Bone marrow (tissue), 2 donors: ENCODE data around the gene LMNA.

ENCODE experiments used
- DNase-seq, 2 donors: peaks; one replicate each; lab custom pipeline; 2025; lab: John Stamatoyannopoulos, UW

LMNA gene

DNA sequence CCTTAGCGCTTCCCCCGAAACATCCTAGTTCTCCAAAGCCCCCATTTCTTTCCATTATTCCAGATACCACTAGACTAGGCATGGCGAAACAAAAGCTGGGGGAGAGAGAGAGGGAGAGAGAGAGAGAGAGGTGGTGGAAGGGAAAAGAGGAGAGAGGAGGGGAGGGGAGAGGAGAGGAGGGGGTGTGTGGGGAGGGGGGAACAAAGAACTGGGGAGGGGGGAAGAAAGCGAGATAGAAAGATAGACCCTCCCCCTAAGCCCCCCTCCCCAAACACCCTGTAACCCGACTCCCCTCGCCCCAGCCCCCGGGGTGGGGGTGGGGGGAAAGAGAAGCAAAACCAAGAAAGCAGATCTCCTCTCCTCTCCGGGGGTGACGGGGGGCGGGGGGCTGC is 32.6 kb upstream of the LMNA start:
- no peak for DNase-seq

DNA sequence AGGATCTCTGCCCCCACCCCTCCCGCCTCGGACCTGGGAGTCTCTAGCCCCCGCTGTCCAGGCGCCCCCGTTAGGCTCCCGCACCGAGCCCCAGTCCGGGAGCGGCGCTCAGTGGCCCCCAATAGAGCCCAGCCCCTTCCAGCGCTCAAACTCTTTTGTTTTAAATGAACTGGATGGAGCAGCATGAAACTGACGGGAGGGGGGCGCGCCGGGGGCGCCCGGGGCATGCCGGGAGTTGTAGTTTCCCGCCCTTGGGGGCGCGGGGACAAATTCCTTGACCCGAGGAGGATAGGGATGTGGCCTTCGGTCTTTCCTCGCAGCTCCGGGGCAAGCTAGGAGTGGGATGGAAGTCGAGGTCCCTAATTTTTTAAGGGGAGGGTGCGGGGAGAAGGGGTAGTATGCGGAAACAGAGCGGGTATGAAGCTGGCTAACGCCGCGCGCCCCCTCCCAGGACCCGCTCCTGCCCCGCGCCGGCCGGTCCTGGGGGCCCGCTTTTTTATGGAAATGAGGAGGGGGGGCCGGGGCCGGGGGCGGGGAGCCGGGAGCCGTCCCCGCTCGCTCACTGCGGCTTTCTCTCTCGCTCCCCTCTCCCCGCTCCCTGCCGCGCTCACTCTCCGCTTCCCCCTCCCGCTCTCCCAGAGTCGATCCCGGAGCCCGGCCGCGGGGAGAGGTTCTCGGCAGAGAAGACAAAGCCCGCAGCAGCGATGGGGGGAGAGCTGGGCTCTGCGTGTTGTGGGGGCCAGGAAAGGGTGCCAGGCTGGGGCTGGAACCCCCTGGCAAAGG is 32.0 kb upstream of the LMNA start, which contains the start of gene MEX3A:
MEX3A (minus strand) TSS at position 157 of the 783 bp plus-strand sequence. CDS start 467 bp downstream, outside the sequence.
- peak in 1 of 2 donors; percentile 37 for DNase-seq

DNA sequence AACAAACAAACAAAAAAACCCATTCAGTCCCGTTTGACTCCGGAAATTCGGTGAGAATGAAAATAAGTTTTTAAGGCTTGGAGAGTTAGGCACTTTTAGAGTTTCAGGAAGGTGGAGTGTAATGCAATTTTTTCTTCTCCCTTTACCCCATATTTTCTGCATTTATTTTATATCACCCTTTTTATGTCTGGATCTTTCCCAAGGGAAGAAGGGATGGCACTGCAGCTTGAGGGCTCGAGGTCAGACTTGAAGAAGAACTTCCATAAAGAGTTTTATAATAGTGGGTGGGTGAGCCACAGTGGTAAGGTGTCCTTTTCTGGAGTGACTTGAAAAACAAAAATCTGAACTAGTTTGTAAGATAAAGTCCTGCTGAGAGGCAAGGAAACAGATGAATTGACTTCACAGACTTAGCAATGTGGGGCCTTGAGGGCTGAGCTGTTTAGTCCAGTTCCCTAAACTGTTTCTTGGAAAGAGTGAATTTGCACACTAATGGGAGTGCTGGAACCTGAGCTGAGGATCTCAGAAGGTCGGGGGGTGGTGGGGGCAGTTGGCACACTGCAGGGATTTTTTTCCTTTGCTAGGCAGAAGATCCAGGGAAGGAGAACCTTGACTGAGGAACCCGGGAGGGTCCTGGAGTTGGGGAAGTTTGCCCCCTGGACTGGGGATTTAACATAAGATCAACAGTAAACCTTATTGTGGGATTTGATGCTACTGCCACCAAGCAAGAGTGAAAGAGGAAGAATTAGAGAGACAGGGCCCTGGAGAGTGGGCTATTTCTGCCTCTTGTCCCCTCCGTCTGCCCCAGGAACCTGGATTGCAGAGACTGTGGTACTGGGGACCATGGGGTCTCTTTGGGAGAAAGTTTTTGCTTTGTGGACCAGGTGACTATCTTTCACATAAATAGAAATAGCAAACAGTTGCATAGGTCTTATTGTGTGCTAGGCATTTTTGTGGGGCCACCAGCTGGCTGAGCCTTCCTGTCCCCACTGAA is 30.4 kb upstream of the LMNA start:
- DNase-seq = no peak

DNA sequence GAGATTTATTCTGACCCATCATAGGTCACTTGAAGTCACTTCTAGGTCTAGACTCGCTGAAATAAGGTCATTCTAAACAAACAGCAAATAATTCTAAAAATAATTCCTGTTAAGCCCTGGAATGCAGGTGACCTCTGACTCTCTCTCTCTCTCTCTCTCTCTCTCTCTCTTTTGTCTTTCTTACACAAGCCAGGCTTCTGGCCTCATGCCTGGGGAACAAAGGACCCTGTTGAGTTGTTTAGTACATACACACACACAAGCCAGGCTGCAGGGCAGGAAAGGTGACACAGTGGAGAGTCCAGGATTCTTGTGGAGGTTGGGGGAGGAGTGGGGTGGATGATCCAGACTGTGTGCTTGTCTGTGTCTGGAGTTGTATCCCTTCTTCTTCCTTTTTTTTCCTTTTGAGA is 28.3 kb upstream of the LMNA start:
- DNase-seq = no peak

DNA sequence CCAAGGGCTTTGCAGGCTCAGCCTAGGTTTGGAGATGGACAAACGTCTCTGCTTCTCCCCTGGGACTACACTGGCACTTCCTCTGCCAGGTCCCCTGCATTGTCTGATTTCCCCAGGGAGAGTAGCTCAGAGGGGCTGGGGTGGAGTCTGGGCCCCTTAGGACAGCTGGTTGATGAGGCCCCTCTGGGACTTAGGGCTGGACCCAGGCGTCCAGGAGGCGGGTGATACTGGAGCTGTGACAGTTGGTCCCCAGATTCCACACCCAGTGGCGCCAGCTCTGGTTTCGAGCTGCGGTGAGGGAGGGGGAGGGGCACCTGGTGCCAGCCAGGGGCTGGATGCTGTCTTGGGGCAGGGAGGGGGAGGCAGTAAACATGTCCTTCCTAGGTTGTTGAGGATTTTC is 24.8 kb upstream of the LMNA start:
- DNase-seq = no peak

DNA sequence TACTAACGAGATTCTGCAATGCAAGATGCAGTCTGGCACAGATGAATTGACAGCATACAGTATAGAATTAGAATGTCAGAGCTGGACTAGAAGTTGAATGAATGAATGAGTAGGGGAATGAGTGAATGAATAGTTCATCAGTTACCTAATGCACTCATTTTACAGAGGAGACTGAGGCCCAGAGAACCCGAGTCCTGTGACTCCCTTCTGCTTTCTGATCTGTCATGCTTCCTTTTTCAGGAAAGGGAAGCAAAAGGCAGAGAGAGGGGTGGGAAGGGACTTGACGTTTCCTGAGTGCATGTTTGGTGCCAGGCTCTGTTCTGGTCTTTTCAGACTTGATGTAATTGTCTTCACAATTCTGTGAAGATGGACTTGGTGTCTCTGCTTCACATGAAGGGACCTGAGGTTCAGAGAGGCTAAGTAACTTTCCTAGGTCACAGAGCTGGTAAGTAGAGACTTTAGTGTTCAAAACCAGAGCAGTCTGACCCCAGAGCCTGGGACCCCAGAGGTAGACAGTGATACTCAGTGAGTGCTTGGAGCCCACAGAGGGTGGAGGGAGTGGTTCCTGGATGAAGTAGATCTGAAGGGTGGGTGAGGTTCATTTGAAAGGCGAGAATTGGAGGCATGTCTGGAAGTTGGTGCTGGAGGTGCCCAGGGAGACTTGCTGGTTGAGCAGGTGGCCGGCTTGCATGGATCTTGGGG is 24.2 kb upstream of the LMNA start:
- peak; percentile 26 to 51 for DNase-seq

DNA sequence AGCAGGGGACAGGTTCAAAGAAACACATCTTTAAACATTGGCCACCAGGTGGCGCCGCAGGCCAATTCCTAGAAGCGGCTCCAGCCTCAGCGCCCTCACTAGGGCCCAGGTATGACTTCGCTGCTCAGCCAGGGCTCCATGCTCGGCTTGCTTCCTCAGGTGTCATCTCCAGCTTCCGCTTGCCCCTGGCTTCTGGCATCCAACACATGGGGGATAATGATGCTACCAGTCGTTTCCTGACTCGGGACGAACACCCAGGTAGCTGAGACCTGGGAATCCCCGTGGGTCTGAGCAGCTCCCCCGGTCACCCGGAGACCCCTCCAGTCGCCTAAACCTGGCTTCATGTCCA is 23.7 kb upstream of the LMNA start:
- peak in 1 of 2 donors; percentile 44 for DNase-seq

DNA sequence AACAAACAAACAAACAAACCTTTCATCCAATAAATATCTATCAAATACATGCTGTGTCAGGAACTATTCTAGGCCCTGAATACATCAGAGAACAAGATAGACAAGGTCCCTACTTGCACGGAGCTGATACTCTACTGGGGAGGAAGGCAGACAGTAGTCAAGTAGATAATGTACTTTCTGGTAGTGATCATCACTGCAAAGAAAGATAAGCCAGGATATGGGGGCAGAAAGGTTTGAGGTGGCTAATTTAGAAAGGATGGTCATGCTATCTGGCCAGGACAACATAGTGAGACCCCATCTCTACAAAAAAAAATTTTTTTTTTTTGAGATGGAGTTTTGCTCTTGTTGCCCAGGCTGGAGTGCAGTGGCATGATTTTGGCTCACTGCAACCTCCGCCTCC is 22.9 kb upstream of the LMNA start:
- DNase-seq = no peak

DNA sequence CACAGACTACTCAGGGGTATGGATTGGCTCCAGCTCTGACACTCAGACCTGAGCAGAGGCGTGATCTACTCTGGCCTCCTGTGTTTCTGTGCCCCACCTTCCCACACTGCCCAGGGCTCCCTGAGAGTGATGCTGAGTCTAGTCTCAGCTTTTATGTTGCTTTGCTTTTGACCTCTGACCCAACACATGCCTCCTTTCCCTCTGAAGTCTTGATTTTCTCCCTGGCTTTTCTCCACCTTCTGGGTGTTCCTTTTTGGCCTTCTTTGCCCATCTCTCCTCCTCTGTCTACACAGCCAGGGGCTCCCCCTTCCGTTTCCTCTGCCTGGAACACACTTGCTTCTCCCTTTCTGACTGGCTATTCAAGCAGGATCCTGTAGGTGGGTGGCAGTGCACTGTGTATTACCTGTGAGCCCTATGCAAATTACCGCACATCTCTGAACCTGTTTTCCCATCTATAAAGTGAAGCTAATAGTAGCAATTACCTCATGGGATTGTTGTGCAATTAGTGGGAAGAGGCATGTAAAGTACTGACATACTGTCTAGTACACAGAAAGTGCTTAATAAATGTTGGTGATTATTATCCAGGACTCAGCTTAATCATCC is 18.5 kb upstream of the LMNA start:
- no peak for DNase-seq

DNA sequence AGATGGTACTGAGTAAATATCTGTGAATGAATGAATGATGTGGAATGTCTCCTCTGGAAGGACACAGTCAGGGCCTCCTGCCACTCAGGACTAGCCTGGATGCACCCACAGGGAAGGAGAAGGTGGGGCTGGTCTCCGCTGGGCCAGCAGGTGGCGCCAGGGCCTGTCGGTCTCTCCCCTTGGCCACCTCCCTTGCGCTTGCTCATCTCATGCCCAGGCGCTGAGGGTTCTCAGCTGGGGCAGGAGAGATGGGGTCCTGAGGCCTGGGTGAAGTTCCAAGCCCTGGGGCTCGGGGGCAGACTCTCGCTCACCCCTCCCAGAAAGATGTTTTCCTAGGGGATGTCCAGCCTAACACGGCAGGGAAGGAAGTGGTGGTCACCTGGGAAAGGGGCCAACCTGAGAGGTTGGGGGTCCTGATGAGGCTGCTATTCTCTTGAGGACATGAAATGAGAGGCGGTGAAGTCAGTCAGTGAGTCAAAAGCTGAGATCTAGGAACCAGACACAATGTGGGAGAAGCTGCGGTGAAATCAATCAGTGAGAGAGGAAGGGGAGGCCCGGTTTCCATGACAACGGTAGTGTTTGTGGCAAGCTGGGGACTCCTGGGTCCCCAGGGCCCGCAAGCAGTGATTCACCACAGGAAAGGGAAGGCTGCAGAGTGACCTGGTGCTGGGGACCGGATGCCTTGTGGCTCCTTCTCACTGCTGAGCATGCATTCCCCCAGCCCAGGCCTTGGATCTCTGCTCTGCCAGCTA is 17.7 kb upstream of the LMNA start:
- peak; percentile 76 to 99 for DNase-seq

DNA sequence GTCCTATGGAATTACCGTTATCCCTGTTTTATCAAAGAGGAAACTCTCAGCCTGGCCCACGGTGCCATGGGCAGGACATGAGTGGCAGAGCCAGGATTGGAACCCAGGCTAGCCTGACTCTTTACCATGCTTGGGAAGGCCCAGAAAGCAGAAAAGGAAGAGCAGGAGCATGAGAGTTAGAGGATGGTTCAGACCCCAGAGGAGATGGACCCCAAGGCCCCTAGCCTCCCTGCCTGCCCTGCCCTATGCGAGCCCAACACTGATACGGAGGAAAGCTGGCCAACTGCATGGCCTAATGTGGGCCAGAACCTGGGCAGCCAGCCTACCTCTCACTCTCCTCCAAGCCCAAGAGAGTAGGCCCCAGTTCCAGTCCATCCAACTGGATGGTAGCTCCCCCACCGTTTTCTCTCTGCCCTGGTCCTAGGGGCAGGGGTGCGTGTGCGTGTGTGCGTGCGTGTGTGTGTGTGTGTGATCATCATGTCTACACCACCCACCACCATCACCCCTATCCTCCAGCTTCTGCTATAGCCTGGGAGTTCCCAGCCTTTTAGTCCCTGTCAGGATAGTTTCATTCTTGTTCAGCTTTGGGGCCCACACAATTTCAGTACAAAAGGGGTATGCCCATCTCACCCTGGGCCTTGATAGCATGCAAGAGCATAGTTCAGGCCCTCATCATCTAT is 16.9 kb upstream of the LMNA start:
- DNase-seq = no peak

DNA sequence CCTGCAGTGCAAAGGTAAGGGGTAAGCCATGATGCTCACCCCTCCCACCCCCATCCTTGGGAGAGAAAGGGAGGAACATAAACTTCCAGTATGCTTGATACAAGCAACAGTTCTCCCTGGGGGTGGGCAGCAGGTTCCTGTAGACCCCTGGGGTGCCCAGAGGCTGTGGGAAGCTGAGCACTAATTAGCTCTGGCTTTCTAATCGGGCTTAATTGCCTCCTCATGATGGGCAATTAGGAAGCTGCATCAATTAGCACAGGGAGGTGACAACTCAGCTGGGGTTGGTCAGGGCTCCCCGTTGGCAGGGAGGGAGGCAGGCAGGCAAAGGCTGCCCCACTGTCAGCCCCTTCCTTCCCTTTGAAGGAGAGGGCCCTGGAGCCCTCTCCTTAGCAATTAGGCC is 15.7 kb upstream of the LMNA start:
- DNase-seq = no peak

DNA sequence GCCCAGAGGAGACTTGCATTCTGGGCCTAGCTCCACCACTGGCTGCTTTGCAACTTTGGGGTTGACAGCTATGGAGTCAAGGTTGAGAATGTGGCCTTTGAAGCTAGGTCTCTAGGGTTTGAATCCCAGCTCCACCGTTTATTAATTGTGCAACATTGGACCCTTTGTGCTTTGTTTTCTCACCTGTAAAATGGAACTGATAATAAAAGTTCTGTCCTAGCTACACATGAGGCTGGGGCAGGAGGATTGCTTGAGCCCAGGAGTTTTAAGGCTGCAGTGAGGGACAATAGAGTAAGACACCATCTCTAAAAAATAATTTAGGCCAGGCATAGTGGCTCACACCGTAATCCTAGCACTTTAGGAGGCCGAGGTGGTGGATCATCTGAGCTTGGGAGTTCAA is 15.2 kb upstream of the LMNA start:
- DNase-seq = no peak

DNA sequence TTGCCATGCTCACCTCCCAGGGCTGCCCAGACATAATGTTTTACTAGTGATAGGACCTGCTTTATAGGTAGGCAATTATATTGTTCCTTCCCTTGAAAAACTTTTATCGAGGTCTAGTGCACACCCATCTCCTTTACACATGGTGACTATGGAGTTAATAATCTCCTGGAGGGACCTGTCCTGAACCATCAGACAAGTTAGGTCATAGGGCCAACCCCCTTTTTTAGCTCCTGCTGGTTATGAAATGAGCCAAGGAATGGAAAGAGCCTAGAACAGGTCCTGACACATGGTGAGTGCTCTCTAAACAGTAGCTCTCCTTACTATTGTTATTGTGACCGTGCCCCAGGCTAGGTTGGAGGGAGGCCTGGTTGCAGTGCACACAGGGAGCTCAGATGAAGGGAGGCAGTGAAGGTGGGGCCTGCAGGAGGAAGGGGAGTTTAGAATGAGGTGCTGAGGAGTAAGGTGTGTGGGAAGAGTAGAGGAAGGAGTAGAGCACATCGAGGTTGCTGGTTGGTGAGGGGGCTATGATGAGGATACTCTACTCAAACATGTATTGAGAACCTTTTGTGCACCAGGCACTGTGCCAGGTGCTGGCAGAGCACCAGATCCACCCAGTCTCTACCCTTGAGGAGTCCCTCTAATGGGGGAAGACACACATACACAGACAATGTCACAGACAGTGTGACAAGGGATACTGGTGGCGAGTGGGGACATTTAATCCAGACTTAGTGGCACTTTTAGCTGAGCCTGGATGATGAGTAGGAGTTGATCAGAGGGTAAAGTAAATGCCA is 14.1 kb upstream of the LMNA start:
- DNase-seq = no peak

DNA sequence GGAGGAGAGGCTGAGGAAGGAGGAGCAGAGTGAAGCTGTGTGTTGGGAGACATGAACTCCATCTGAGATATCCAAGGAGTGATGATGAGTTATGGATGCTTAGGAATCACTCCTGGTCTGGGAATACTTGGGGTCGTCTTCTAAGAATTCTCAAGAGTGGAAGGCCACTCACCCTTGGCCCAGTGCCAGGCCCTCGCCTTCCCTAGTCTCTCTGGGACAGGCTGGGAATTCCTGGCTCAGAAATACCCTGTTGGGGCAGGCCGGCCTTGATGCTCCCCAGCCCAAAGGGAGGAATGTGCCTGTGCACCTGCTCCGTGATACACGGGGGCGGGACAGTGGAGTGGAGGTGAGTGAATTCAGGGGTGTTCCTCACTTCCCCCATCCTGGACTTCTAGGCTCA is 12.6 kb upstream of the LMNA start:
- no peak for DNase-seq

DNA sequence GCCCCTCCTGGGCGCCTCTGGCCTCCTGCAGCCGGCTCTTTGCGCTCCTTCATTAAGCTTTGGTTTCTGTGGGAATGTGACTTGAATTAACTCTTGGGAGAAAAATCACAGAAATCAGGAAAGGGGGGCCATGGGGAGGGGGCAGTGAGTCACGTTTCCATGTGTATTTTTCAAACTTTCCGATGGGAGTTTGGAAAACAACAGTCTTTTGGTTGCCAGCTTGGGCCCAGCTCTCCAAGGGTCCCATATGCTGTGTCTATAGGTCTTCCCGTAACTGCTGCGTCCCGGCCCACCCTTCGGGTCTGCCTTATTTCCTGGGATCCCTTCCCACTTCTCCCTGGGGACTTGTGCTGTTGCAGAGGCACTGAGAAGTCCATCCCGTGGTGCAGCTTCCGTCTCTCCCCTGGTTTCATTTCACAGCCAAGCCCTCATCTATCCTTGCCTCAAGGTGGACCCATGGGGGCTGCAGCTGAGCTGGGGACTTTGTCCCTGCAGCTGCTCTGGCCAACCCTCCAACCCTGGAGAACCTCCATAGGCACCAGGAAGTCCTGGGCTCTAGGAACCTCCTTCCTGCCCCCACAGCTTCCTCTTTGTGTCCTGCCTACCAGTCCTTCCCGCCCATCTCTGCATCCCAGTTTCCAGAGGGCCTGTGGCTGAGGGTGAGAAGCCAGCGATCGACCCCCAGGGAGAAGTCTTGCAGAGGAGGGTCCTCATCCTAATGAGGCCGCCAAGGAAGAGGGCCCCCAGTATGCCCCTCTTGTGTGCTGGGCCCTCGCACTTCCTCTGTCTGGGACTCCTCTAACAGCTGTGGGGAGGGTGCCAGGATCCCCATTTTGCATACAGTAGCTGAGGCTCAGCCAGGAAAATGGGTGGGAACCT is 11.6 kb upstream of the LMNA start:
- DNase-seq = peak in 1 of 2 donors; percentile 56

DNA sequence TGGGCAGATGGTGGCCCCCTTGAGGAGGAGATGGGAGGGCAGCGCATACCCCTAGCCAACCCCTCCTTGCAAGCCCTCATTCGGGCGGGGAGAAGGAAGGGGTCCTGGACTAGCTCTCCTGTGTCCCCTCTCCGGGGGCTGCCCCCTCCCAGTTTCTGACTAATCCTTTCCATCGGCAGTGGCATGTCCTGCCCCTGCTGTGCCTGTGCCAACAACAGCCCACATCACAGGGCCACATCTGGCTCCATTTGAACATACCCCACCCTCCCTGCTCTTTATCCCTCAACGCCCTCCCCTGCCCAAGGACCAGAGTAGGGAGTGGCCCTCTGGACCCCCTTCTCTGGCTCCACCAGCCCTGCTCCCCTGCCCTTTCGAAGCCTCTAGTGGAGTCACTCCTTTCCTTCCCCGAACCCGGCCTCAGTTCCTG is 11.0 kb upstream of the LMNA start:
- DNase-seq = peak in 1 of 2 donors; percentile 27

DNA sequence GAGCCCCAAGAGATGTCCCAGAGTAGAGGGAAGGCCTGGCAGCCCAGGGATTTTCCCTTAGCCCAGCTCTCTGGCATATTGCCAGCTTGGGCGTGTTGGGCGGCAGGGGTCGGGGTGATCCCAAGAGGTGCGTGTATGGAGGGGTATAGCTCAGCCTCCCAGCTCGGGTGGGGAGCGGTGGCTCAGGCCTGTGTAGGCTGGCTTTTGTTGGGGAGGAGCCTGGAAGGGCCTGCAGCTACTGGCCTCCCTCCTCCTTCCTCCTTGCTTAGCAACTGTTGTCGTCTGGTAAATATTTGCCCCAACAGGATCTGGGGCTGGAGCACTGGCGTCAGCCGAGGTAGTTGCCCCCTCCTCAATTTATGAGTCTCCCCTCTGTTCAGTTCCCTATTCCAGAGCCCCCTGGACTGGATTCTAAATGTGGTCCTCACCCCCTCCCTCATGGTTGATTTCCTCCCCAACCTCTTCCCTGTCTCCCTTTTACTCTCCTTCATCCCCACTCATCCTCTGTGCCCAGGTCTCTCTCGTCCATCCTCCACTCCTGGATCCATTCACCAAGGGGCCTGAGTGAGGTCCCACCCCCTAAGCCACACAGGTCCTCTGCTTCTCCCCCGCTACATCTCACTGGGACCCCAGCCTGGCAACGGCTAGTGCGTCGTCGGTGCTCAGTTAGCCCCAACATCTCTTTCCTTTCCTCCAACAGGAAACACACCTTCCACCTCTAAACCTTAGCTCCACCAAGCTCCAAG is 10.3 kb upstream of the LMNA start:
- DNase-seq = peak; percentile 28 to 39
